HepG2 (cell line): ENCODE results near the gene RGS19. TPM values are rescaled to one million over a fixed set of nuclear protein-coding genes. Genes with fewer than 3 reads are reported as not detected.

Experiments used
- AGO2 ChIP-seq: fragments of 200-400 bp; formaldehyde crosslinking; optimal IDR thresholded peaks from 2 replicates; pipeline ENCODE3; 2017; ENCODE audit warnings: mild to moderate bottlenecking, low read depth, low read length, moderate library complexity
- DNMT1 ChIP-seq: sonication (generic); formaldehyde crosslinking; IDR thresholded peaks from 2 replicates; pipeline ENCODE4 v1.5.1; 2020; ENCODE audit warnings: mild to moderate bottlenecking, missing genetic modification reagents
- ELF3 ChIP-seq: IDR thresholded peaks from 2 replicates; pipeline ENCODE4 v1.6.1; 2016; ENCODE audit warnings: missing genetic modification reagents, missing compliant biosample characterization
- HNRNPUL1 ChIP-seq: fragments of 200-400 bp; formaldehyde crosslinking; IDR thresholded peaks from 2 replicates; pipeline ENCODE4 v1.6.1; 2017; ENCODE audit warnings: low read depth, mild to moderate bottlenecking, low read length, moderate library complexity
- MBNL3 ChIP-seq: fragments of 250-450 bp; sonication (Bioruptor Pico); conservative IDR thresholded peaks from 2 replicates; pipeline ENCODE4 v1.8.0; 2022; ENCODE audit warnings: mild to moderate bottlenecking, inconsistent platforms
- PTBP1 ChIP-seq: fragments of 200-400 bp; formaldehyde crosslinking; IDR thresholded peaks from 2 replicates; pipeline ENCODE4 v1.6.1; 2018; ENCODE audit warnings: low read length, low read depth; ENCODE audit not compliant: poor library complexity, severe bottlenecking
- SRF ChIP-seq: IDR thresholded peaks from 2 replicates; pipeline ENCODE4 v1.6.1; 2011; ENCODE audit warnings: mild to moderate bottlenecking, low read depth, low read length, moderate library complexity
- ZNF10 ChIP-seq: sonication (generic); formaldehyde crosslinking; IDR thresholded peaks from 2 replicates; pipeline ENCODE4 v1.4.0; 2020; ENCODE audit warnings: mild to moderate bottlenecking, low read depth, missing genetic modification reagents, borderline replicate concordance
- ZNF121 ChIP-seq: sonication (generic); formaldehyde crosslinking; IDR thresholded peaks from 2 replicates; pipeline ENCODE4 v1.5.0; 2020; ENCODE audit warnings: mild to moderate bottlenecking, missing genetic modification reagents
- ZNF225 ChIP-seq: sonication (generic); formaldehyde crosslinking; IDR thresholded peaks from 2 replicates; pipeline ENCODE4 v1.4.0; 2020; ENCODE audit warnings: mild to moderate bottlenecking, missing genetic modification reagents
- ZNF441 ChIP-seq: sonication (generic); formaldehyde crosslinking; IDR thresholded peaks from 2 replicates; pipeline ENCODE4 v1.7.0; 2021; ENCODE audit warnings: missing genetic modification reagents, borderline replicate concordance
- ZNF780A ChIP-seq: sonication (generic); formaldehyde crosslinking; IDR thresholded peaks from 2 replicates; pipeline ENCODE4 v1.8.0; 2022; ENCODE audit warnings: mild to moderate bottlenecking, missing genetic modification reagents, moderate library complexity
- polyA plus RNA-seq, 8 experiments: library from polyadenylated mRNA; depleted of rRNA in 3 of 8; stranded (reverse) in 7 of 8; unstranded in 1 of 8; fragments of >200 nt; fragmentation: Illumina TruSeq in 4 of 8; extraction: Trizol in 4 of 8; gene quantifications; 2 replicates each; pipeline versions ENCODE4 v1.2.1 to v1.2.3, GENCODE V29; 2011 to 2016; ENCODE audit warnings: low read depth in 4 of 8, missing spikeins in 1 of 8, mixed read lengths in 1 of 8; ENCODE audit not compliant: insufficient read depth in 1 of 8
- total RNA-seq, 5 experiments: library from RNA; depleted of rRNA; stranded (reverse); fragments of >200 nt; fragmentation: Illumina TruSeq; extraction: Trizol; gene quantifications; 2 replicates each; pipeline ENCODE4 v1.2.3, GENCODE V29; 2016; ENCODE audit warnings: low read depth in 1 of 5
- TF ChIP-seq, protein P1 (sequence below): sonication (generic); formaldehyde crosslinking; conservative IDR thresholded peaks from 2 replicates; pipeline ENCODE4 v1.8.0; 2022; ENCODE audit warnings: low read depth, missing genetic modification reagents

RGS19 gene
- total and polyA plus RNA-seq, 2 of the 13 experiments (the other 11 are each of a cell fraction or from before 2014, with no cell fraction given), result 10.7 to 11.9 TPM

DNA sequence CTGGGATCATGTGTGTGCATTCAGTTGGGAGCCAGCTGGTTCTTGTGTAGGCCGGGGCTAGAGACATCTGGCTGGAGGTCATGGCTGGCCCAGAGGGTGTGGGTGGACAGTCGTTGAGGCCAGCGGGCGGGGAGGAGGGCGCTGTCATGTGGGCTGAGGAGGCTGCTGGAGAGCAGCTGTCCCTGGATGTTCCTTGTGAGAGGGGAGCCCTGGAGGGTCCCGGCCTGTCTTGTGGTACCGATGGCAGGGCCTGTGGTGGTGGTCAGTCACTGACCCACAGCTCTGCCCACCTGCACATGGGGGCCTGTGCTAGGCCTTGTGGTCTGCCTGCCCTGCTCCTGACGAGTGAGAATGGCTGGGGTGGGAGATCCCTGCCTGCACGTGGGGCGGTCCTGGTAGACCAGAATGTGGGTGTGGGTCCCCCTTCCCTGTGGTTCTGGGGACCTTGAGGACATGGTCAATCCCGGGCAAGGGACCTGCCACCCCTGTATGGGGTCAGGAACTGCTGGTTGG is 45.3 kb downstream of the RGS19 start (continued):
- no peak for TF ChIP-seq ZNF780A (CRISPR knock-in tag)
- no peak for TF ChIP-seq MBNL3 (CRISPR knock-in tag)
- 0 out of 2 replicates have a peak, but pooled peaks have one; percentile 33 for TF ChIP-seq ZNF225 (CRISPR knock-in tag)
- no peak for TF ChIP-seq SRF
- no peak for TF ChIP-seq HNRNPUL1
- TF ChIP-seq ELF3 (CRISPR knock-in tag), result no peak
- TF ChIP-seq AGO2, result peak; percentile 94
- TF ChIP-seq PTBP1, result peak; percentile 33
- no peak for TF ChIP-seq ZNF10
- TF ChIP-seq DNMT1, result 0 out of 2 replicates have a peak, but pooled peaks have one; percentile 26
- TF ChIP-seq, protein P1, sequence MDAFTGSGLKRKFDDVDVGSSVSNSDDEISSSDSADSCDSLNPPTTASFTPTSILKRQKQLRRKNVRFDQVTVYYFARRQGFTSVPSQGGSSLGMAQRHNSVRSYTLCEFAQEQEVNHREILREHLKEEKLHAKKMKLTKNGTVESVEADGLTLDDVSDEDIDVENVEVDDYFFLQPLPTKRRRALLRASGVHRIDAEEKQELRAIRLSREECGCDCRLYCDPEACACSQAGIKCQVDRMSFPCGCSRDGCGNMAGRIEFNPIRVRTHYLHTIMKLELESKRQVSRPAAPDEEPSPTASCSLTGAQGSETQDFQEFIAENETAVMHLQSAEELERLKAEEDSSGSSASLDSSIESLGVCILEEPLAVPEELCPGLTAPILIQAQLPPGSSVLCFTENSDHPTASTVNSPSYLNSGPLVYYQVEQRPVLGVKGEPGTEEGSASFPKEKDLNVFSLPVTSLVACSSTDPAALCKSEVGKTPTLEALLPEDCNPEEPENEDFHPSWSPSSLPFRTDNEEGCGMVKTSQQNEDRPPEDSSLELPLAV (CRISPR knock-in tag), result no peak
- no peak for TF ChIP-seq ZNF441 (CRISPR knock-in tag)
- no peak for TF ChIP-seq ZNF121 (CRISPR knock-in tag)
